NCI-H2029 (cell line): ENCODE results near the gene PHF20.
"Not testable (repeated sequence)": the region's sequence is repeated elsewhere in the genome, so short reads cannot be mapped to it uniquely, and the experiment has no call there.

Source experiments
- DNase-seq: peaks from one replicate; lab custom pipeline; 2025; lab: John Stamatoyannopoulos, UW

PHF20 gene

GRCh38 chr20:35776513-35777101 lies 4.8 kb downstream of the PHF20 start:
- DNase-seq: peak; percentile 87

- DNase-seq: not testable (repeated sequence)
These were observed 12.0 kb downstream of the PHF20 start for GRCh38 chr20:35783811-35784210.

- not testable (repeated sequence) for DNase-seq
These were observed 13.7 kb downstream of the PHF20 start for GRCh38 chr20:35785541-35785940.

GRCh38 chr20:35788796-35789195 lies 17.0 kb downstream of the PHF20 start:
- peak; percentile 89 for DNase-seq

- DNase-seq: no peak
These were observed 19.3 kb downstream of the PHF20 start for GRCh38 chr20:35791097-35791496.

GRCh38 chr20:35791821-35792220 lies 20.0 kb downstream of the PHF20 start:
- DNase-seq: no peak

GRCh38 chr20:35792740-35793139 lies 20.9 kb downstream of the PHF20 start:
- no peak for DNase-seq

- DNase-seq: no peak
These were observed 24.8 kb downstream of the PHF20 start for GRCh38 chr20:35796571-35796970.

- no peak for DNase-seq
These were observed 30.1 kb downstream of the PHF20 start for GRCh38 chr20:35801865-35802264.

- DNase-seq: no peak
These were observed 34.3 kb downstream of the PHF20 start for GRCh38 chr20:35806075-35806474.

- no peak for DNase-seq
These were observed 36.1 kb downstream of the PHF20 start for GRCh38 chr20:35807877-35808276.

- no peak for DNase-seq
These were observed 48.9 kb downstream of the PHF20 start for GRCh38 chr20:35820715-35821114.

GRCh38 chr20:35821807-35822242 lies 50.0 kb downstream of the PHF20 start:
- DNase-seq: no peak

GRCh38 chr20:35823147-35823546 lies 51.3 kb downstream of the PHF20 start:
- no peak for DNase-seq

- DNase-seq: no peak
These were observed 52.1 kb downstream of the PHF20 start for GRCh38 chr20:35823937-35824336.

GRCh38 chr20:35826397-35826998 lies 54.7 kb downstream of the PHF20 start:
- DNase-seq: no peak

- no peak for DNase-seq
These were observed 56.6 kb downstream of the PHF20 start for GRCh38 chr20:35828434-35828833.

GRCh38 chr20:35828916-35829315 lies 57.1 kb downstream of the PHF20 start:
- no peak for DNase-seq

- DNase-seq: no peak
These were observed 58.4 kb downstream of the PHF20 start for GRCh38 chr20:35830264-35830663.

GRCh38 chr20:35831029-35831428 lies 59.2 kb downstream of the PHF20 start:
- DNase-seq: no peak

GRCh38 chr20:35831971-35832370 lies 60.2 kb downstream of the PHF20 start:
- no peak for DNase-seq

- DNase-seq: no peak
These were observed 61.4 kb downstream of the PHF20 start for GRCh38 chr20:35833241-35833640.

GRCh38 chr20:35837577-35838195 lies 65.9 kb downstream of the PHF20 start:
- no peak for DNase-seq

- DNase-seq: no peak
These were observed 66.4 kb downstream of the PHF20 start for GRCh38 chr20:35838205-35838604.
